G401.6 (cell line): ENCODE results near the gene HNF1A.

Experiments
- FAIRE-seq: peaks from 2 replicates; lab custom pipeline; 2012; peaks lifted over from hg19 to GRCh38; lab: Jason Lieb, UNC

The HNF1A gene

GRCh38 chr12:120959111-120959878 lies 19.0 kb upstream of the HNF1A start:
- FAIRE-seq, result no peak

GRCh38 chr12:120960657-120961056 lies 17.7 kb upstream of the HNF1A start:
- FAIRE-seq, result no peak

GRCh38 chr12:120961604-120962531 lies 16.5 kb upstream of the HNF1A start:
- no peak for FAIRE-seq

GRCh38 chr12:120962532-120963020 lies 15.8 kb upstream of the HNF1A start:
- no peak for FAIRE-seq

GRCh38 chr12:120964298-120964697 lies 14.0 kb upstream of the HNF1A start:
- no peak for FAIRE-seq

GRCh38 chr12:120965534-120966091 lies 12.7 kb upstream of the HNF1A start:
- FAIRE-seq, result no peak

- FAIRE-seq, result no peak
These were observed 8.0 kb upstream of the HNF1A start for GRCh38 chr12:120970310-120970709.

GRCh38 chr12:120971299-120972180 lies 6.8 kb upstream of the HNF1A start:
- peak; percentile 97 for FAIRE-seq

- peak; percentile 95 for FAIRE-seq
These were observed 5.3 kb upstream of the HNF1A start for GRCh38 chr12:120972870-120973543.

- FAIRE-seq, result no peak
These were observed 630 bp upstream of the HNF1A start for GRCh38 chr12:120977531-120978295.

GRCh38 chr12:120979220-120979861 lies 998 bp downstream of the HNF1A start:
- FAIRE-seq, result no peak

GRCh38 chr12:120979862-120980696 lies 1.7 kb downstream of the HNF1A start:
- FAIRE-seq, result no peak

- FAIRE-seq, result no peak
These were observed 2.5 kb downstream of the HNF1A start for GRCh38 chr12:120980800-120981368.

- no peak for FAIRE-seq
These were observed 3.1 kb downstream of the HNF1A start for GRCh38 chr12:120981407-120981941.

- FAIRE-seq, result no peak
These were observed 4.3 kb downstream of the HNF1A start for GRCh38 chr12:120982659-120983058.

GRCh38 chr12:120983759-120984158 lies 5.4 kb downstream of the HNF1A start:
- no peak for FAIRE-seq

- no peak for FAIRE-seq
These were observed 6.1 kb downstream of the HNF1A start for GRCh38 chr12:120984351-120984898.

- FAIRE-seq, result no peak
These were observed 9.9 kb downstream of the HNF1A start for GRCh38 chr12:120988234-120988633.
